T-helper 2 cell (primary cell): ENCODE data around the gene STK39.

Experiments
- DNase-seq, 5 experiments: peaks; one replicate each; pipeline versions ENCODE4 v3.0.0 to v3.0.0-alpha.2; 2012 to 2022

Gene STK39

GRCh38 chr2:168037778-168038177, 209.6 kb downstream of the STK39 start:
- DNase-seq = peak in 1 of 5 experiments; percentile 20

- peak in 1 of 5 experiments; percentile 82 for DNase-seq
Measured at GRCh38 chr2:168035458-168035857, 211.9 kb downstream of the STK39 start.

- DNase-seq = no peak
Measured at GRCh38 chr2:168034616-168035015, 212.8 kb downstream of the STK39 start.

GRCh38 chr2:168033966-168034365, 213.4 kb downstream of the STK39 start:
- no peak for DNase-seq

GRCh38 chr2:168032091-168032490, 215.3 kb downstream of the STK39 start:
- DNase-seq = no peak

GRCh38 chr2:168030862-168031624, 216.4 kb downstream of the STK39 start:
- peak in 1 of 5 experiments; percentile 20 for DNase-seq

- no peak for DNase-seq
Measured at GRCh38 chr2:168029071-168029470, 218.3 kb downstream of the STK39 start.

- no peak for DNase-seq
Measured at GRCh38 chr2:168028362-168028761, 219.0 kb downstream of the STK39 start.

GRCh38 chr2:168025487-168026202, 221.8 kb downstream of the STK39 start:
- DNase-seq = no peak

GRCh38 chr2:168024459-168024858, 222.9 kb downstream of the STK39 start:
- DNase-seq = no peak

GRCh38 chr2:168021800-168022587, 225.4 kb downstream of the STK39 start:
- no peak for DNase-seq

- no peak for DNase-seq
Measured at GRCh38 chr2:168015274-168015953, 232.0 kb downstream of the STK39 start.

- no peak for DNase-seq
Measured at GRCh38 chr2:168009900-168010299, 237.5 kb downstream of the STK39 start.

GRCh38 chr2:168008646-168009195, 238.7 kb downstream of the STK39 start:
- DNase-seq = no peak

- DNase-seq = no peak
Measured at GRCh38 chr2:168006498-168006897, 240.9 kb downstream of the STK39 start.

- no peak for DNase-seq
Measured at GRCh38 chr2:168005586-168005985, 241.8 kb downstream of the STK39 start.

- no peak for DNase-seq
Measured at GRCh38 chr2:168003876-168004275, 243.5 kb downstream of the STK39 start.

GRCh38 chr2:168002021-168002553, 245.3 kb downstream of the STK39 start:
- peak in 1 of 5 experiments; percentile 54 for DNase-seq

GRCh38 chr2:167992278-167992677, 255.1 kb downstream of the STK39 start:
- peak in 1 of 5 experiments; percentile 13 for DNase-seq

- no peak for DNase-seq
Measured at GRCh38 chr2:167990062-167990461, 257.3 kb downstream of the STK39 start.

- DNase-seq = no peak
Measured at GRCh38 chr2:167988296-167988695, 259.1 kb downstream of the STK39 start.

- DNase-seq = no peak
Measured at GRCh38 chr2:167987558-167987957, 259.8 kb downstream of the STK39 start.
